CD4-positive, alpha-beta T cell treated with Interleukin-17A for 1 hour (primary cell): ENCODE data around the gene DIP2A.
"Not testable (repeated sequence)": the region's sequence is repeated elsewhere in the genome, so short reads cannot be mapped to it uniquely, and the experiment has no call there.

ENCODE experiments used
- DNase-seq: peaks from one replicate; pipeline ENCODE4 v3.0.0-alpha.2; 2020

The DIP2A gene

GRCh38 chr21:46559291-46559983 lies 100.7 kb downstream of the DIP2A start:
- peak; percentile 66 for DNase-seq

GRCh38 chr21:46560568-46561444 lies 102.1 kb downstream of the DIP2A start:
- DNase-seq: no peak

- DNase-seq: no peak
These were observed 102.9 kb downstream of the DIP2A start for GRCh38 chr21:46561445-46562090.

GRCh38 chr21:46562472-46562871 lies 103.8 kb downstream of the DIP2A start:
- DNase-seq: no peak

- no peak for DNase-seq
These were observed 104.4 kb downstream of the DIP2A start for GRCh38 chr21:46562964-46563607.

GRCh38 chr21:46564391-46564790 lies 105.7 kb downstream of the DIP2A start:
- DNase-seq: no peak

- no peak for DNase-seq
These were observed 108.7 kb downstream of the DIP2A start for GRCh38 chr21:46567348-46567747.

GRCh38 chr21:46568562-46568961 lies 109.9 kb downstream of the DIP2A start:
- no peak for DNase-seq

GRCh38 chr21:46569081-46569480 lies 110.4 kb downstream of the DIP2A start:
- DNase-seq: no peak

GRCh38 chr21:46570119-46570518 lies 111.4 kb downstream of the DIP2A start:
- DNase-seq: no peak

GRCh38 chr21:46570631-46571030 lies 111.9 kb downstream of the DIP2A start:
- DNase-seq: no peak

- no peak for DNase-seq
These were observed 114.2 kb downstream of the DIP2A start for GRCh38 chr21:46572850-46573249.

GRCh38 chr21:46577786-46578185 lies 119.1 kb downstream of the DIP2A start:
- DNase-seq: not testable (repeated sequence)

- DNase-seq: not testable (repeated sequence)
These were observed 120.7 kb downstream of the DIP2A start for GRCh38 chr21:46579394-46579793.

- DNase-seq: no peak
These were observed 123.2 kb downstream of the DIP2A start for GRCh38 chr21:46581780-46582307.

GRCh38 chr21:46585191-46585953 lies 126.7 kb downstream of the DIP2A start:
- DNase-seq: no peak

GRCh38 chr21:46594276-46594675 lies 135.6 kb downstream of the DIP2A start:
- no peak for DNase-seq

- DNase-seq: no peak
These were observed 137.5 kb downstream of the DIP2A start for GRCh38 chr21:46596201-46596600.

GRCh38 chr21:46597031-46597430 lies 138.3 kb downstream of the DIP2A start:
- DNase-seq: no peak

- DNase-seq: no peak
These were observed 139.2 kb downstream of the DIP2A start for GRCh38 chr21:46597896-46598343.

- no peak for DNase-seq
These were observed 140.2 kb downstream of the DIP2A start for GRCh38 chr21:46598581-46599572.
